Measurements from ENCODE around the gene PLPP4.

PLPP4 gene

GRCh38 chr10:120527691-120528090 lies 70.7 kb downstream of the PLPP4 start:
- no peak for DNase-seq

GRCh38 chr10:120530699-120531098 lies 73.7 kb downstream of the PLPP4 start:
- no peak for DNase-seq

GRCh38 chr10:120538091-120538490 lies 81.1 kb downstream of the PLPP4 start:
- DNase-seq: peak; percentile 41

GRCh38 chr10:120539076-120539475 lies 82.0 kb downstream of the PLPP4 start:
- DNase-seq: no peak

GRCh38 chr10:120540486-120540885 lies 83.5 kb downstream of the PLPP4 start:
- DNase-seq: no peak

- no peak for DNase-seq
Observed at GRCh38 chr10:120541984-120542383, 85.0 kb downstream of the PLPP4 start.

- DNase-seq: no peak
Observed at GRCh38 chr10:120542591-120542990, 85.6 kb downstream of the PLPP4 start.

GRCh38 chr10:120543291-120543690 lies 86.3 kb downstream of the PLPP4 start:
- no peak for DNase-seq

- DNase-seq: no peak
Observed at GRCh38 chr10:120548210-120548609, 91.2 kb downstream of the PLPP4 start.

GRCh38 chr10:120552262-120552661 lies 95.2 kb downstream of the PLPP4 start:
- DNase-seq: no peak

- DNase-seq: no peak
Observed at GRCh38 chr10:120553911-120554310, 96.9 kb downstream of the PLPP4 start.

GRCh38 chr10:120555436-120555835 lies 98.4 kb downstream of the PLPP4 start:
- no peak for DNase-seq

- DNase-seq: no peak
Observed at GRCh38 chr10:120555842-120556532, 99.0 kb downstream of the PLPP4 start.

GRCh38 chr10:120557311-120557710 lies 100.3 kb downstream of the PLPP4 start:
- no peak for DNase-seq

GRCh38 chr10:120559800-120560199 lies 102.8 kb downstream of the PLPP4 start:
- no peak for DNase-seq

GRCh38 chr10:120562956-120563355 lies 105.9 kb downstream of the PLPP4 start:
- DNase-seq: no peak

- no peak for DNase-seq
Observed at GRCh38 chr10:120570418-120570817, 113.4 kb downstream of the PLPP4 start.

GRCh38 chr10:120571266-120571665 lies 114.2 kb downstream of the PLPP4 start:
- no peak for DNase-seq

- DNase-seq: no peak
Observed at GRCh38 chr10:120572307-120572706, 115.3 kb downstream of the PLPP4 start.

GRCh38 chr10:120573355-120573754 lies 116.3 kb downstream of the PLPP4 start:
- no peak for DNase-seq

- no peak for DNase-seq
Observed at GRCh38 chr10:120574981-120575380, 118.0 kb downstream of the PLPP4 start.

- no peak for DNase-seq
Observed at GRCh38 chr10:120575411-120575810, 118.4 kb downstream of the PLPP4 start.

- no peak for DNase-seq
Observed at GRCh38 chr10:120578134-120578533, 121.1 kb downstream of the PLPP4 start.

- DNase-seq: no peak
Observed at GRCh38 chr10:120578890-120579289, 121.9 kb downstream of the PLPP4 start.

Data from NCI-H1105 treated with DMSO at 0.1 percent for 48 hours (cell line).